ENCODE data around the gene SALL4.

The SALL4 gene

GRCh38 chr20:51735728-51736600 lies 66.4 kb downstream of the SALL4 start:
- Histone ChIP-seq H3K36me3 (ENCODE audit: control insufficient read depth in 2 of 2, insufficient read depth in 2 of 2, low read length in 2 of 2) (no peaks in the 10 kb centered on the region), H3K9ac (ENCODE audit: low read length in 2 of 2) (no peak overlapping the region), H3K4me3 (ENCODE audit: low read length in 2 of 2) (no peak overlapping the region), H3K27me3 (ENCODE audit: control insufficient read depth in 1 of 2, insufficient read depth in 2 of 2, low read length in 2 of 2) (no peaks in the 10 kb centered on the region), H3K27ac (ENCODE audit: low read length) (no peak overlapping the region), H3K9me3 (ENCODE audit: control insufficient read depth in 2 of 2, low read length in 2 of 2) (no peaks in the 10 kb centered on the region), H3K4me1 (ENCODE audit: control insufficient read depth, insufficient read depth, low read length) (peaks cover 18% of the 10 kb centered on the region)

GRCh38 chr20:51734876-51735720 lies 67.2 kb downstream of the SALL4 start:
- peaks cover 18% of the 10 kb centered on the region for H3K4me1 ChIP-seq (ENCODE audit: control insufficient read depth, insufficient read depth, low read length)
- no peaks in the 10 kb centered on the region for H3K36me3 ChIP-seq (ENCODE audit: control insufficient read depth in 2 of 2, insufficient read depth in 2 of 2, low read length in 2 of 2)
- H3K27me3 ChIP-seq (ENCODE audit: control insufficient read depth in 1 of 2, insufficient read depth in 2 of 2, low read length in 2 of 2) = no peaks in the 10 kb centered on the region
- H3K9ac ChIP-seq (ENCODE audit: low read length in 2 of 2) = no peak overlapping the region
- H3K4me3 ChIP-seq (ENCODE audit: low read length in 2 of 2) = no peak overlapping the region
- H3K27ac ChIP-seq (ENCODE audit: low read length) = no peak overlapping the region
- H3K9me3 ChIP-seq (ENCODE audit: control insufficient read depth in 2 of 2, low read length in 2 of 2) = no peaks in the 10 kb centered on the region

GRCh38 chr20:51733070-51733469 lies 69.3 kb downstream of the SALL4 start:
- no peak overlapping the region for H3K27ac ChIP-seq (ENCODE audit: low read length)
- no peak overlapping the region for H3K9ac ChIP-seq (ENCODE audit: low read length in 2 of 2)

More at GRCh38 chr20:51733070-51733469, 69.3 kb downstream of the SALL4 start:
- H3K4me3 ChIP-seq (ENCODE audit: low read length in 2 of 2) = no peak overlapping the region
- H3K4me1 ChIP-seq (ENCODE audit: control insufficient read depth, insufficient read depth, low read length) = peaks cover 18% of the 10 kb centered on the region
- H3K27me3 ChIP-seq (ENCODE audit: control insufficient read depth in 1 of 2, insufficient read depth in 2 of 2, low read length in 2 of 2) = no peaks in the 10 kb centered on the region
- no peaks in the 10 kb centered on the region for H3K9me3 ChIP-seq (ENCODE audit: control insufficient read depth in 2 of 2, low read length in 2 of 2)
- H3K36me3 ChIP-seq (ENCODE audit: control insufficient read depth in 2 of 2, insufficient read depth in 2 of 2, low read length in 2 of 2) = peaks cover 0 to 2% of the 10 kb centered on the region in 2 donors

Data from stomach smooth muscle (tissue), 2 donors.